Ovary (tissue), 9 donors: ENCODE measurements around the gene FRMD1. TPM values are rescaled to one million over a fixed set of nuclear protein-coding genes. Genes with fewer than 3 reads are reported as not detected.

Experiments
- DNase-seq, 5 donors: peaks; one replicate each; pipeline ENCODE4 v3.0.0-alpha.2; 2019 to 2020
- H3K27ac ChIP-seq, 2 donors: fragments of 200-600 bp; one replicate each; pipeline versions ENCODE4 v1.5.1 to v1.8.0; 2019 to 2022
- H3K27me3 ChIP-seq: fragments of 200-600 bp; one replicate; pipeline ENCODE4 v1.8.0; 2022
- H3K36me3 ChIP-seq: fragments of 200-600 bp; sonication (generic); one replicate; pipeline ENCODE4 v1.5.1; 2019
- H3K4me1 ChIP-seq: one replicate; pipeline ENCODE4 v1.8.1; 2013; ENCODE audit warnings: mild to moderate bottlenecking, moderate library complexity; ENCODE audit not compliant: insufficient read depth
- H3K4me3 ChIP-seq: fragments of 200-600 bp; sonication (generic); one replicate; pipeline ENCODE4 v1.5.1; 2017
- H3K9me3 ChIP-seq, 2 donors: fragments of 200-600 bp in 1 of 2; sonication (generic) in 1 of 2; one replicate each; pipeline versions ENCODE4 v1.5.1 to v1.8.1; 2013 to 2019; ENCODE audit warnings: mild to moderate bottlenecking in 1 of 2, moderate library complexity in 1 of 2
- EP300 ChIP-seq: sonication (generic); formaldehyde crosslinking; IDR thresholded peaks from one replicate; pipeline ENCODE4 v1.6.1; 2017; ENCODE audit warnings: antibody characterized with exemption
- POLR2A ChIP-seq: fragments of 450-650 bp; IDR thresholded peaks from one replicate; pipeline ENCODE4 v1.6.1; 2017; ENCODE audit warnings: antibody characterized with exemption, mild to moderate bottlenecking, moderate library complexity
- WGBS, 3 donors: extraction: QIAGEN DNeasy Blood & Tissue Kit in 1 of 3; methylation state at CpG; one replicate each; pipeline versions ENCODE4 v1.1.5 to v1.1.7; 2013 to 2017; 5-methylcytosine and 5-hydroxymethylcytosine counted together
- intact Hi-C, 4 donors: fragments of 100-400 bp; cut with DNase I; formaldehyde crosslinking; loops; one replicate each; pipeline versions ENCODE4 v1.11.0 to v1.15.1; 2022 to 2023
- polyA plus RNA-seq, 2 donors: library from polyadenylated mRNA; stranded (reverse); fragments of 200-250 nt in 1 of 2; fragments of 350-450 nt in 1 of 2; fragmentation: Illumina TruSeq in 1 of 2; extraction: RNeasy Lipid Tissue Mini Kit (QIAGEN cat#74804) in 1 of 2; gene quantifications; one replicate each; pipeline ENCODE4 v1.2.3, GENCODE V29; 2013 to 2014
- total RNA-seq, 7 donors: library from RNA; depleted of rRNA in 2 of 7; stranded (reverse); fragments of >200 nt in 2 of 7; fragmentation: NEBNext Ultra II Directional in 3 of 7; extraction: Animal tissue kit (Norgen Biotek cat#: 25700) in 3 of 7; gene quantifications; one replicate each; pipeline versions ENCODE4 v1.1.0 to v1.2.4, GENCODE V29; 2016 to 2023
- TF ChIP-seq, protein P1 (sequence below), 3 donors: fragments of 450-650 bp in 2 of 3; fragments of 200-600 bp in 1 of 3; IDR thresholded peaks; one replicate each; pipeline versions ENCODE4 v1.5.1 to v1.8.0; 2016 to 2022; ENCODE audit warnings: antibody characterized with exemption in 3 of 3, mild to moderate bottlenecking in 1 of 3
- donor health status: DM: no; HTN: no; CAD: no; lungs with moderate emphysema.
- donor health status: DM: no; HTN: no; CAD: no.
- donor health status: Bipolar disorder and iron deficiency.
- donor health status: DM: yes; HTN: yes; CAD: no.
- donor health status: DM: no; HTN: no; CAD: no.
- donor health status: DM: yes; HTN: yes; CAD: no.

The FRMD1 gene
- total and polyA plus RNA-seq, 9 donors = 0.10 to 0.48 (median 0.31) TPM; not detected in 2

- intact Hi-C loops = no loop called here
- no peaks in the 10 kb centered on the region for H3K36me3 ChIP-seq
- no peak overlapping the region for H3K27ac ChIP-seq
- no peaks in the 10 kb centered on the region for H3K9me3 ChIP-seq
- no peak overlapping the region for H3K4me3 ChIP-seq
- no peaks in the 10 kb centered on the region for H3K27me3 ChIP-seq
- TF ChIP-seq EP300 (no peak), POLR2A (no peak)
- TF ChIP-seq, protein P1, sequence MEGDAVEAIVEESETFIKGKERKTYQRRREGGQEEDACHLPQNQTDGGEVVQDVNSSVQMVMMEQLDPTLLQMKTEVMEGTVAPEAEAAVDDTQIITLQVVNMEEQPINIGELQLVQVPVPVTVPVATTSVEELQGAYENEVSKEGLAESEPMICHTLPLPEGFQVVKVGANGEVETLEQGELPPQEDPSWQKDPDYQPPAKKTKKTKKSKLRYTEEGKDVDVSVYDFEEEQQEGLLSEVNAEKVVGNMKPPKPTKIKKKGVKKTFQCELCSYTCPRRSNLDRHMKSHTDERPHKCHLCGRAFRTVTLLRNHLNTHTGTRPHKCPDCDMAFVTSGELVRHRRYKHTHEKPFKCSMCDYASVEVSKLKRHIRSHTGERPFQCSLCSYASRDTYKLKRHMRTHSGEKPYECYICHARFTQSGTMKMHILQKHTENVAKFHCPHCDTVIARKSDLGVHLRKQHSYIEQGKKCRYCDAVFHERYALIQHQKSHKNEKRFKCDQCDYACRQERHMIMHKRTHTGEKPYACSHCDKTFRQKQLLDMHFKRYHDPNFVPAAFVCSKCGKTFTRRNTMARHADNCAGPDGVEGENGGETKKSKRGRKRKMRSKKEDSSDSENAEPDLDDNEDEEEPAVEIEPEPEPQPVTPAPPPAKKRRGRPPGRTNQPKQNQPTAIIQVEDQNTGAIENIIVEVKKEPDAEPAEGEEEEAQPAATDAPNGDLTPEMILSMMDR (IDR thresholded peaks at IDR 0.05) = no peak
- DNase-seq = peak in 1 of 5 donors; percentile 3
- no peaks in the 10 kb centered on the region for H3K4me1 ChIP-seq
- WGBS, 3 donors = 35 to 50% (median 36%) methylated on average over 14 of the region's 14 CpGs
Observed at GRCh38 chr6:168095716-168096250, 16.8 kb upstream of the FRMD1 start.

DNA sequence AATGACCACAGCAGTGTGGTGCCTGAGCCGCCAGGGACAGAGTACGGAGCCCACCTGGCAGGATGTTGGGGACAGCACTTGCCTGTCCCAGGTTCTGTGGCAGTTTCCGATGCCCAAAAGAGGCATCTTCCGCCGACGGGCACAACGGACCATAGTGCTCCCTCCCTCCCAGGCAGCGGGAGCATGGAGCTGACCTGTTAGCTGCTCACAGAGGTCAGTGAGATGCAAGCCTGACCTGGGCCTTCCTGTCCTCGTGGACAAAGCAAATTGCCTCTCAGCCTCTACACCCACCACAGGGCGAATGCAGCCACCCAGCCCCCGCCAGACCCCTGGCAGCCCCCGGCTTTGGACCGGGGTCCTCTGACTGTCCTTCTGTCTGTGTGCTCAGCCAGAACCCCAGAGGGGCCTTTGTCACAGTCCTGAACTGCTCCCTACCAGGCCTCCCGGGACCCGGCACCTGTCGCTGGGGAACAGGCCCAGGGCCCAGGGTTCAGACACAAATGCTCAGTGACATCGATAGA is 16.2 kb upstream of the FRMD1 start:
- intact Hi-C loops = no loop called here
- no peak for TF ChIP-seq EP300
- TF ChIP-seq POLR2A = no peak
- TF ChIP-seq, protein P1 (IDR thresholded peaks at IDR 0.05) = no peak
- no peak overlapping the region for H3K27ac ChIP-seq
- no peaks in the 10 kb centered on the region for H3K36me3 ChIP-seq
- H3K4me3 ChIP-seq = no peak overlapping the region
- H3K9me3 ChIP-seq = no peaks in the 10 kb centered on the region
- H3K4me1 ChIP-seq = no peaks in the 10 kb centered on the region
- peak in 1 of 5 donors; percentile 13 for DNase-seq
- H3K27me3 ChIP-seq = no peaks in the 10 kb centered on the region
- WGBS, 3 donors = 85 to 92% (median 91%) methylated on average over 16 to 17 of the region's 17 CpGs

GRCh38 chr6:168093634-168094033 is 14.6 kb upstream of the FRMD1 start:
- H3K27ac ChIP-seq = no peak overlapping the region
- intact Hi-C loops = no loop called here
- H3K9me3 ChIP-seq = no peaks in the 10 kb centered on the region
- 59 to 78% (median 66%) methylated on average over 11 of the region's 11 CpGs for WGBS, 3 donors
- no peak overlapping the region for H3K4me3 ChIP-seq
- TF ChIP-seq EP300 (no peak), POLR2A (no peak)
- TF ChIP-seq, protein P1 (IDR thresholded peaks at IDR 0.05) = no peak
- peaks cover 1% of the 10 kb centered on the region for H3K4me1 ChIP-seq
- H3K27me3 ChIP-seq = no peaks in the 10 kb centered on the region
- peak in 1 of 5 donors; percentile 3 for DNase-seq
- H3K36me3 ChIP-seq = no peaks in the 10 kb centered on the region

DNA sequence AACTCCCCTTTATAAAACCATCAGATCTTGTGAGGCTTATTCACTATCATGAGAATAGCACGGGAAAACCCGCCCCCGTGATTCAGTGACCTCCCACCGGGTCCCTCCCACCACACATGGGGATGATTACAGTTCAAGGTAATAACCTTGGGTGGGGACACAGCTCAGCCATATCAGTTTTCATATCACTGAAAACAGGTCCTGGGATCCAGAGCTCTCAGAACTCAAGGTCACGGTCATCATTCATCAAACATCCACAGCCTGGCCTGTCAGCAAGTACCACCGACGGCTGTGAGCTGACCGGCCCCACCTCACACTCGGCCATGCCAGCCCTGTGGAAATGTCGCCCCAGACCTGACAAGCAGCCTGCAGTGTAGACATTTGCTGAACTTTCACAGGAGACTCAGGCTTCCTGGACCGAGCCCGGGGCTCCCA is 14.1 kb upstream of the FRMD1 start:
- Histone ChIP-seq H3K36me3 (no peaks in the 10 kb centered on the region), H3K9me3 (no peaks in the 10 kb centered on the region), H3K4me3 (no peak overlapping the region), H3K27ac (no peak overlapping the region), H3K27me3 (no peaks in the 10 kb centered on the region), H3K4me1 (peaks cover 5% of the 10 kb centered on the region)
- peak in 1 of 5 donors; percentile 4 for DNase-seq
- intact Hi-C loops = no loop called here
- TF ChIP-seq, protein P1 (IDR thresholded peaks at IDR 0.05) = no peak
- TF ChIP-seq EP300 (no peak), POLR2A (no peak)
- 46 to 66% (median 51%) methylated on average over 12 of the region's 12 CpGs for WGBS, 3 donors
